Measurements from ENCODE around the gene TYSND1. TPM values are rescaled to one million over a fixed set of nuclear protein-coding genes. Genes with fewer than 3 reads are reported as not detected.

TYSND1 gene
- total RNA-seq, 1 experiment from 2014 or later, result 13.6 TPM

GRCh38 chr10:70117646-70118045 lies 28.9 kb downstream of the TYSND1 start:
- Histone ChIP-seq H3K79me2 (ENCODE audit: insufficient read depth, low read length) (no peaks in the 10 kb centered on the region), H3K9me2 (ENCODE audit: insufficient read depth) (no peaks in the 10 kb centered on the region), H3K4me2 (ENCODE audit: low read length) (no peak overlapping the region), H3K4me3 (replicated peaks in 1 of 2; ENCODE audit: low read depth in 1 of 2, low read length in 2 of 2) (no peak overlapping the region), H3K36me3 (ENCODE audit: control insufficient read depth in 1 of 2, insufficient read depth in 2 of 2, low read length in 2 of 2) (peaks cover 10 to 56% of the 10 kb centered on the region in 2 experiments; a peak in 3 of 4 replicates), H3K27ac (ENCODE audit: low read depth, low read length) (no peak overlapping the region), H4K20me1 (ENCODE audit: insufficient read depth) (no peaks in the 10 kb centered on the region), H2AFZ (ENCODE audit: low read depth, low read length, poor library complexity, severe bottlenecking) (no peak overlapping the region), H3K27me3 (ENCODE audit: insufficient read depth, low read length) (no peaks in the 10 kb centered on the region), H3K4me1 (ENCODE audit: control insufficient read depth in 1 of 2, insufficient read depth in 2 of 2, low read length in 2 of 2) (no peaks in the 10 kb centered on the region), H3K9ac (ENCODE audit: low read length) (no peak overlapping the region), H3K9me3 (ENCODE audit: control insufficient read depth in 1 of 2, insufficient read depth in 1 of 2, low read depth in 1 of 2, low read length in 2 of 2) (no peaks in the 10 kb centered on the region)
- CTCF ChIA-PET, result interaction anchor here (2.4 to 3.0 kb wide), 3 partner anchors 9 to 270 kb away, joined by 6 to 12 read pairs (median 10); partner anchors contain the start of gene TYSND1
- ATAC-seq (no peak), DNase-seq (ENCODE audit: low read depth, low spot score) (no peak)
- POLR2A ChIA-PET, result no interaction called here
- BruUV-seq (replicated peaks), result no TSS peak
- TF ChIP-seq SRF (IDR thresholded peaks at IDR 0.05; ENCODE audit: low read depth) (no peak), JUND (IDR thresholded peaks at IDR 0.05) (no peak), SIN3A (IDR thresholded peaks at IDR 0.05; ENCODE audit: low read depth) (no peak), POLR2AphosphoS5 (IDR thresholded peaks at IDR 0.05; ENCODE audit: low read depth, low read length) (no peak), EZH2 (IDR thresholded peaks at IDR 0.05) (no peak), YY1 (IDR thresholded peaks at IDR 0.05; ENCODE audit: extremely low read depth, insufficient replicate concordance, low read depth, low read length) (no peak), ATF3 (IDR thresholded peaks at IDR 0.05) (no peak), FOSL1 (IDR thresholded peaks at IDR 0.05; ENCODE audit: low read depth) (no peak), SP1 (IDR thresholded peaks at IDR 0.05; ENCODE audit: low read depth) (no peak), MAX (IDR thresholded peaks at IDR 0.05) (no peak), RAD21 (IDR thresholded peaks at IDR 0.05; ENCODE audit: low read depth) (no peak), REST (IDR thresholded peaks at IDR 0.05; ENCODE audit: low read depth) (no peak), EGR1 (IDR thresholded peaks at IDR 0.05; ENCODE audit: low read depth) (no peak)
- TF ChIP-seq, protein P1, sequence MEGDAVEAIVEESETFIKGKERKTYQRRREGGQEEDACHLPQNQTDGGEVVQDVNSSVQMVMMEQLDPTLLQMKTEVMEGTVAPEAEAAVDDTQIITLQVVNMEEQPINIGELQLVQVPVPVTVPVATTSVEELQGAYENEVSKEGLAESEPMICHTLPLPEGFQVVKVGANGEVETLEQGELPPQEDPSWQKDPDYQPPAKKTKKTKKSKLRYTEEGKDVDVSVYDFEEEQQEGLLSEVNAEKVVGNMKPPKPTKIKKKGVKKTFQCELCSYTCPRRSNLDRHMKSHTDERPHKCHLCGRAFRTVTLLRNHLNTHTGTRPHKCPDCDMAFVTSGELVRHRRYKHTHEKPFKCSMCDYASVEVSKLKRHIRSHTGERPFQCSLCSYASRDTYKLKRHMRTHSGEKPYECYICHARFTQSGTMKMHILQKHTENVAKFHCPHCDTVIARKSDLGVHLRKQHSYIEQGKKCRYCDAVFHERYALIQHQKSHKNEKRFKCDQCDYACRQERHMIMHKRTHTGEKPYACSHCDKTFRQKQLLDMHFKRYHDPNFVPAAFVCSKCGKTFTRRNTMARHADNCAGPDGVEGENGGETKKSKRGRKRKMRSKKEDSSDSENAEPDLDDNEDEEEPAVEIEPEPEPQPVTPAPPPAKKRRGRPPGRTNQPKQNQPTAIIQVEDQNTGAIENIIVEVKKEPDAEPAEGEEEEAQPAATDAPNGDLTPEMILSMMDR (IDR thresholded peaks at IDR 0.05 in 2 of 3, conservative IDR thresholded peaks at IDR 0.05 in 1 of 3; ENCODE audit: borderline replicate concordance in 1 of 3, insufficient read depth in 1 of 3, low read depth in 2 of 3, low read length in 2 of 3), result no peak
- intact Hi-C loops (cut with micrococcal nuclease), result no loop called here
- RAD21 ChIA-PET (ENCODE audit: low non-redundant PET in 1 of 2, low total read pairs in 2 of 2, uncharacterized antibody in 2 of 2, unreplicated experiment in 2 of 2), result no interaction called here

Measured in HCT116 (cell line).